ENCODE data around the gene ANKS1B. TPM values are rescaled to one million over a fixed set of nuclear protein-coding genes. Genes with fewer than 3 reads are reported as not detected.
"Not testable (repeated sequence)": the region's sequence is repeated elsewhere in the genome, so short reads cannot be mapped to it uniquely, and the experiment has no call there.

The ANKS1B gene
- total RNA-seq, 2 experiments from 2014 or later: 0.96 to 1.1 TPM

- ATAC-seq: no peak
- H3K4me3 Mint-ChIP-seq: no peak overlapping the region
- H3K9me3 Mint-ChIP-seq (ENCODE audit: low read depth): no peaks in the 10 kb centered on the region
- no peaks in the 10 kb centered on the region for H3K36me3 Mint-ChIP-seq
- H3K27me3 Mint-ChIP-seq: no peaks in the 10 kb centered on the region
- no peak overlapping the region for H3K27ac Mint-ChIP-seq
- no peaks in the 10 kb centered on the region for H3K4me1 Mint-ChIP-seq
- DNase-seq: no peak
- CTCF ChIA-PET: no interaction called here
Measured at GRCh38 chr12:99806304-99806703, 178.4 kb downstream of the ANKS1B start.

DNA sequence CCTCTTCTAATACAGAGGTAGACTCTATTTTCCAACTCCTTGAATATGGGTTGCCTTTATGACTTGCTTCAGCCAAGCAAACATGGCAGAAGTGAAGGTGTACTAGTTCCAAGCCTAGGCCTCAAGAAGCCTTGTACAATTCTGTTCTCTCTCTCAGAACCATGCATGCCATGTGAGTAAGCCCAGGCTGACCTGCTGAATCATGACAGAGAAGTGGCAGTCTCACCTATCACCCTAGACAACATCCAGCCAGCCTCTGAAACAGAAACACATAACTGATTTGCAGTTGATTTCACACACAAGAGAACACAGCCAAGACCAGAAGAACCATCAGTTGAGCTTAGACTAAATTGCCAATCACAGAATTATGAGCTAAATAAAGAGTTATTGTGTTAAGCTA, 180.0 kb downstream of the ANKS1B start:
- H3K4me3 Mint-ChIP-seq: no peak overlapping the region
- no peaks in the 10 kb centered on the region for H3K27me3 Mint-ChIP-seq
- no peak for DNase-seq

DNA sequence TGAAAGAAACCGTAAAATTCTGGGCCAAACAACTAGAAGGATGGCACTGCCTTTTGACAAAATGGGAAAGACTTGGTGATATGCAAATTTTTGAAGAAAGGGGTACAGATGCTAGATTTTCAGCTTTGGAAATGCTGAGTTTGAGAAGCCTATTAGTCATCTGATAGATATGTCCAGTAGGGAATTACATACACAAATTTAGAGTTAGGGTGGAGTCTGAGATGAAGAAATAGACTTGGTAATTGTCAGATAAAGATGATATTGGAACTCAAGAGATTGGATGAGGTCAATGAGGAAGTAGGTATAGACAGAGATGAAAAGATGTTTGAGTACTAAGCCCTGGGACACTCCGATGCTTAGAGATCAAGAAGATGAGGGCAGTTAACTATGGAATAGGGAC, 184.1 kb downstream of the ANKS1B start:
- no peaks in the 10 kb centered on the region for H3K4me1 Mint-ChIP-seq
- no peak overlapping the region for H3K4me3 Mint-ChIP-seq
- H3K27ac Mint-ChIP-seq: no peak overlapping the region
- no peaks in the 10 kb centered on the region for H3K27me3 Mint-ChIP-seq
- CTCF ChIA-PET: no interaction called here
- H3K36me3 Mint-ChIP-seq: no peaks in the 10 kb centered on the region
- no peaks in the 10 kb centered on the region for H3K9me3 Mint-ChIP-seq (ENCODE audit: low read depth)
- DNase-seq (no peak), ATAC-seq (no peak)

More for the DNA sequence above, 180.0 kb downstream of the ANKS1B start:
- Mint-ChIP-seq H3K9me3 (ENCODE audit: low read depth) (no peaks in the 10 kb centered on the region), H3K4me1 (no peaks in the 10 kb centered on the region), H3K36me3 (no peaks in the 10 kb centered on the region), H3K27ac (no peak overlapping the region)
- CTCF ChIA-PET: no interaction called here
- no peak for ATAC-seq

- not testable (repeated sequence) for H3K4me1 Mint-ChIP-seq, H3K27ac Mint-ChIP-seq
Measured at GRCh38 chr12:99797931-99798330, 186.8 kb downstream of the ANKS1B start.

GRCh38 chr12:99783421-99783820, 201.3 kb downstream of the ANKS1B start:
- no peak overlapping the region for H3K4me3 Mint-ChIP-seq
- ATAC-seq (no peak), DNase-seq (no peak)
- H3K36me3 Mint-ChIP-seq: no peaks in the 10 kb centered on the region
- CTCF ChIA-PET: no interaction called here
- no peaks in the 10 kb centered on the region for H3K4me1 Mint-ChIP-seq
- no peaks in the 10 kb centered on the region for H3K27me3 Mint-ChIP-seq
- H3K9me3 Mint-ChIP-seq (ENCODE audit: low read depth): peaks cover 4% of the 10 kb centered on the region
- H3K27ac Mint-ChIP-seq: no peak overlapping the region

More at GRCh38 chr12:99797931-99798330, 186.8 kb downstream of the ANKS1B start:
- ATAC-seq; H3K4me3 Mint-ChIP-seq; CTCF ChIA-PET; DNase-seq; H3K9me3 Mint-ChIP-seq (ENCODE audit: low read depth); H3K27me3 Mint-ChIP-seq; H3K36me3 Mint-ChIP-seq: not testable (repeated sequence)

GRCh38 chr12:99772274-99772673, 212.5 kb downstream of the ANKS1B start:
- H3K4me3 Mint-ChIP-seq: no peak overlapping the region
- no peaks in the 10 kb centered on the region for H3K9me3 Mint-ChIP-seq (ENCODE audit: low read depth)
- DNase-seq (no peak), ATAC-seq (no peak)
- no peaks in the 10 kb centered on the region for H3K4me1 Mint-ChIP-seq
- CTCF ChIA-PET: no interaction called here
- H3K36me3 Mint-ChIP-seq: no peaks in the 10 kb centered on the region
- H3K27ac Mint-ChIP-seq: no peak overlapping the region
- no peaks in the 10 kb centered on the region for H3K27me3 Mint-ChIP-seq

DNA sequence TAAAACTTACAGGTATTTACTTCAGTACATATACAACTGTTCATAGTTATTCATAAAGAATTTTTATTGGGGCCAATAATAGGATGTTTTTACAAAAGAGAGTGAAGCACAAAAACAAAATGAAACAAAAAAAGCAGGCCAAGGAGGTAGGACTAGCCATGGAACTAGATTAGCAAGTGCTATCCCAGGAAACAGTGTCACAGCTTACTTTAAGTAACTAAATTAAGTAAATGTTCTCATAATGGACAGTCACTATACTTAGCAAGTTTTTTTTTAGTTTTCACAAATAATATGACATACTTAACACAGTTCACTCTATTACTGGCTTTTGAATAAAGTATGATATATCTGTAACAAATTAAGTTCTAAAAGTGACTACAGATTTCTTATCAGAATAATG, 213.1 kb downstream of the ANKS1B start:
- CTCF ChIA-PET: no interaction called here
- H3K4me3 Mint-ChIP-seq: no peak overlapping the region
- no peaks in the 10 kb centered on the region for H3K36me3 Mint-ChIP-seq
- no peaks in the 10 kb centered on the region for H3K27me3 Mint-ChIP-seq
- H3K4me1 Mint-ChIP-seq: no peaks in the 10 kb centered on the region
- no peak overlapping the region for H3K27ac Mint-ChIP-seq
- H3K9me3 Mint-ChIP-seq (ENCODE audit: low read depth): no peaks in the 10 kb centered on the region
- ATAC-seq (no peak), DNase-seq (no peak)

- no peak overlapping the region for H3K27ac Mint-ChIP-seq
- no peaks in the 10 kb centered on the region for H3K27me3 Mint-ChIP-seq
- H3K4me3 Mint-ChIP-seq: no peak overlapping the region
- ATAC-seq (no peak), DNase-seq (no peak)
- H3K9me3 Mint-ChIP-seq (ENCODE audit: low read depth): no peaks in the 10 kb centered on the region
- CTCF ChIA-PET: no interaction called here
- H3K4me1 Mint-ChIP-seq: no peaks in the 10 kb centered on the region
- H3K36me3 Mint-ChIP-seq: no peaks in the 10 kb centered on the region
Measured at GRCh38 chr12:99769396-99769980, 215.2 kb downstream of the ANKS1B start.

GRCh38 chr12:99768758-99769157, 216.0 kb downstream of the ANKS1B start:
- Mint-ChIP-seq H3K9me3 (ENCODE audit: low read depth) (no peaks in the 10 kb centered on the region), H3K27me3 (no peaks in the 10 kb centered on the region), H3K4me1 (no peaks in the 10 kb centered on the region), H3K36me3 (no peaks in the 10 kb centered on the region), H3K27ac (no peak overlapping the region), H3K4me3 (no peak overlapping the region)
- no peak for DNase-seq
- CTCF ChIA-PET: interaction anchor here (0.8 kb wide), 1 partner anchor 14 kb away, joined by 4 read pairs; no protein-coding TSS in a partner anchor
- no peak for ATAC-seq

GRCh38 chr12:99767809-99768208, 216.9 kb downstream of the ANKS1B start:
- Mint-ChIP-seq H3K9me3 (ENCODE audit: low read depth) (no peaks in the 10 kb centered on the region), H3K36me3 (no peaks in the 10 kb centered on the region), H3K27ac (no peak overlapping the region), H3K4me1 (no peaks in the 10 kb centered on the region), H3K4me3 (no peak overlapping the region), H3K27me3 (no peaks in the 10 kb centered on the region)
- ATAC-seq (no peak), DNase-seq (no peak)
- CTCF ChIA-PET: no interaction called here

GRCh38 chr12:99766408-99766807, 218.3 kb downstream of the ANKS1B start:
- DNase-seq: no peak
- no peaks in the 10 kb centered on the region for H3K36me3 Mint-ChIP-seq
- H3K27me3 Mint-ChIP-seq: no peaks in the 10 kb centered on the region
- H3K4me3 Mint-ChIP-seq: no peak overlapping the region
- no peaks in the 10 kb centered on the region for H3K4me1 Mint-ChIP-seq
- no peaks in the 10 kb centered on the region for H3K9me3 Mint-ChIP-seq (ENCODE audit: low read depth)
- no peak for ATAC-seq
- H3K27ac Mint-ChIP-seq: no peak overlapping the region
- CTCF ChIA-PET: interaction anchor here (0.6 kb wide), 1 partner anchor 629 kb away, joined by 3 read pairs; no protein-coding TSS in a partner anchor

- Mint-ChIP-seq H3K4me1 (no peaks in the 10 kb centered on the region), H3K27ac (no peak overlapping the region), H3K4me3 (no peak overlapping the region), H3K9me3 (ENCODE audit: low read depth) (no peaks in the 10 kb centered on the region), H3K36me3 (no peaks in the 10 kb centered on the region), H3K27me3 (no peaks in the 10 kb centered on the region)
- no peak for ATAC-seq
- DNase-seq: no peak
- CTCF ChIA-PET: no interaction called here
Measured at GRCh38 chr12:99765469-99766114, 219.1 kb downstream of the ANKS1B start.

DNA sequence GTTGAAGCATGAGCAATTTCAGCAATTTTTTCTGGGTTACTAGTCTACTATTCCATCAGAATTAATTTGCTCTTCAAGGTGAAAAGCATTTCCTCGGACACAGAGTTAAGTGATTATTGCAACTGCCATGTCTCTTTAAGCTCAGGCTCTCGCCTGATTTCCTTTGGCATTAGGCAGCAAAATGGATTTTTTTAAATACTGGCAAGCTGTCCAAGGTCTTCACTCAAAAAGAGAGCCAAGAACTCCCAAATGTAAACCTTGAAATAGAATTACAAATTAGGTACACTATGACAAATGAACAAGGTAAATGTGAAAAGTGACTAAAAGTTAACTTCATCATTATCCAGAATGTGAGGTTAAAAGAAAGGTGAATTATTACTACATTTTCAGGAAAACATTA, 225.3 kb downstream of the ANKS1B start:
- Mint-ChIP-seq H3K4me1 (no peaks in the 10 kb centered on the region), H3K27me3 (no peaks in the 10 kb centered on the region), H3K36me3 (no peaks in the 10 kb centered on the region), H3K27ac (no peak overlapping the region), H3K4me3 (no peak overlapping the region), H3K9me3 (ENCODE audit: low read depth) (no peaks in the 10 kb centered on the region)
- DNase-seq (no peak), ATAC-seq (no peak)
- CTCF ChIA-PET: no interaction called here

DNA sequence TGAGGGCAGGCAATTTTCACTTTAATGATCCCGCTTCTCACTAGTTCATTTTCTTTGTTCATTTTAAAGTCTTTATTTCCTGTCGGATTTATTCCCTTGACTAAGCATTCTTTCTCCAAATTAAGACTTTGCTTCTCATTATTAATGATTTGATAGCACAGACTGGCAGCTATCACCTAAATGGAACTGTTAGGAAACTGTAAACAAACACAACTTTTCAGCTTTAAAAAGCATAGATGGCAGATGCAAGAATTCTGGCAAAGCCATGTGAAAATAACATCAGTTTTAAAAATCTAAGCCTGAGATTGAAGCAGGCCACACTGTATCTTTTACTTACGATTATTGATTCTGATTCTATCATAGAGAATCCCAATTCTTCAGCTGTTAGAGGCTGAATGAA, 225.7 kb downstream of the ANKS1B start:
- Mint-ChIP-seq H3K27me3 (no peaks in the 10 kb centered on the region), H3K4me3 (no peak overlapping the region), H3K27ac (no peak overlapping the region), H3K36me3 (no peaks in the 10 kb centered on the region), H3K9me3 (ENCODE audit: low read depth) (peaks cover under 1% of the 10 kb centered on the region), H3K4me1 (no peaks in the 10 kb centered on the region)
- DNase-seq: no peak
- CTCF ChIA-PET: no interaction called here
- ATAC-seq: no peak

Data from activated CD8-positive, alpha-beta memory T cell treated with anti-CD3 and anti-CD28 coated beads, Interleukin-2, amount 10 ng/mL, durations not matched to agents 7 days and 5 days (primary cell).